Kidney capillary endothelial cell (primary cell): ENCODE data around the gene FNBP1L.
"Not testable (repeated sequence)": the region's sequence is repeated elsewhere in the genome, so short reads cannot be mapped to it uniquely, and the experiment has no call there.

Experiments used
- DNase-seq: peaks from one replicate; pipeline ENCODE4 v3.0.0-alpha.2; 2018; ENCODE audit warnings: low spot score

The FNBP1L gene

GRCh38 chr1:93573940-93574469 is 126.1 kb downstream of the FNBP1L start:
- no peak for DNase-seq

- no peak for DNase-seq
Observed at GRCh38 chr1:93574511-93574910, 126.6 kb downstream of the FNBP1L start.

- no peak for DNase-seq
Observed at GRCh38 chr1:93574991-93575390, 127.1 kb downstream of the FNBP1L start.

GRCh38 chr1:93575621-93576284 is 127.8 kb downstream of the FNBP1L start:
- no peak for DNase-seq

GRCh38 chr1:93576346-93576745 is 128.4 kb downstream of the FNBP1L start:
- DNase-seq = no peak

- no peak for DNase-seq
Observed at GRCh38 chr1:93576746-93577145, 128.8 kb downstream of the FNBP1L start.

GRCh38 chr1:93577536-93578432 is 129.9 kb downstream of the FNBP1L start:
- no peak for DNase-seq

- DNase-seq = no peak
Observed at GRCh38 chr1:93578433-93578830, 130.5 kb downstream of the FNBP1L start.

- DNase-seq = no peak
Observed at GRCh38 chr1:93578911-93579825, 131.2 kb downstream of the FNBP1L start.

- DNase-seq = peak; percentile 24
Observed at GRCh38 chr1:93579891-93580290, 132.0 kb downstream of the FNBP1L start.

GRCh38 chr1:93581917-93582850 is 134.3 kb downstream of the FNBP1L start:
- no peak for DNase-seq

GRCh38 chr1:93584261-93585003 is 136.5 kb downstream of the FNBP1L start:
- no peak for DNase-seq

- no peak for DNase-seq
Observed at GRCh38 chr1:93585059-93585966, 137.4 kb downstream of the FNBP1L start.

GRCh38 chr1:93587354-93587753 is 139.4 kb downstream of the FNBP1L start:
- no peak for DNase-seq

GRCh38 chr1:93588206-93588605 is 140.3 kb downstream of the FNBP1L start:
- peak; percentile 53 for DNase-seq

- no peak for DNase-seq
Observed at GRCh38 chr1:93588955-93589354, 141.0 kb downstream of the FNBP1L start.

GRCh38 chr1:93591291-93591675 is 143.4 kb downstream of the FNBP1L start:
- not testable (repeated sequence) for DNase-seq

GRCh38 chr1:93591676-93592550 is 144.0 kb downstream of the FNBP1L start:
- no peak for DNase-seq
